Activated naive CD8-positive, alpha-beta T cell treated with anti-CD3 and anti-CD28 coated beads, Interleukin-2, amount 50 U/mL, for 24 hours (primary cell): ENCODE results near the gene GLIS1.

Experiments
- ATAC-seq: fragments of 150-1000 bp; cut with Tn5 transposase; one replicate; pipeline ENCODE4 v1.10.0; 2021
- DNase-seq: peaks from one replicate; pipeline ENCODE4 v3.0.0; 2021
- H3K27ac Mint-ChIP-seq: one replicate; pipeline ENCODE4 v1.8.0; 2021; ENCODE audit warnings: mild to moderate bottlenecking, mixed read lengths
- H3K27me3 Mint-ChIP-seq: one replicate; pipeline ENCODE4 v1.8.0; 2021; ENCODE audit warnings: mixed read lengths
- H3K36me3 Mint-ChIP-seq: one replicate; pipeline ENCODE4 v1.8.0; 2021; ENCODE audit warnings: low read depth, mixed read lengths
- H3K4me1 Mint-ChIP-seq: one replicate; pipeline ENCODE4 v1.8.0; 2021; ENCODE audit warnings: mixed read lengths
- H3K4me3 Mint-ChIP-seq: one replicate; pipeline ENCODE4 v1.8.0; 2021; ENCODE audit warnings: mild to moderate bottlenecking, moderate library complexity, mixed read lengths
- H3K9me3 Mint-ChIP-seq: one replicate; pipeline ENCODE4 v1.8.0; 2021; ENCODE audit warnings: mixed read lengths

GLIS1 gene

DNA sequence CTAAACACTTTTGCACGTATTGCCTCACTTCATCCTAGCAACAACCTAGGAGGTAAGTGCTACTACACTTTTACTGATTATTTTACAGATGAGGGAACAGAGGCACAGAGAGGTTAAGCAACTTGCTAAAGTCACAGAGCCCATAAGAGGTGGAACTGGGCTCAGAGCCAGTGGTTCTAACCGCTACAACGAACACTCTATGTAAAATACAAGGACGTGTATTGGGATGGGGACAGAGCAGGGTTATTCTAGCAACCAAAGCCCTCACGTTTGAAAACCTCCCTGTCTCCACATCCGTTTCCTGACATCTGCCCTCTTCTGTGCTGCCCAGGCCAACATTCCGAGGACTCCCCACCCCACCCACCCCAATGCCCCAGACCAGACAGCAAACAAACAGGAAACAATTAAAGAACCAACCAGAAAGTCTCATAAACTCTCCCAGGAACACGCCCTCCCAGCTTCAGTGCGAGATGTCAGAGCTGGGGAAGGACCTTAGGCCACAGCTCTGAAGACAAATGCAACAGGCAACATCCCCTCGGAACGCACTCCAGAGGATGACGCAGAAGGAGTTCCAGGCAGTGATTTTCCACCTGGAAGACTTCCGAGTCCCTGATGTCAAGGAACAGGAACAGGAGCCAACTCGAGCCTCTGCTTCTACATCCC lies 41.1 kb downstream of the GLIS1 start:
- no peak overlapping the region for H3K4me3 Mint-ChIP-seq
- no peak for DNase-seq

DNA sequence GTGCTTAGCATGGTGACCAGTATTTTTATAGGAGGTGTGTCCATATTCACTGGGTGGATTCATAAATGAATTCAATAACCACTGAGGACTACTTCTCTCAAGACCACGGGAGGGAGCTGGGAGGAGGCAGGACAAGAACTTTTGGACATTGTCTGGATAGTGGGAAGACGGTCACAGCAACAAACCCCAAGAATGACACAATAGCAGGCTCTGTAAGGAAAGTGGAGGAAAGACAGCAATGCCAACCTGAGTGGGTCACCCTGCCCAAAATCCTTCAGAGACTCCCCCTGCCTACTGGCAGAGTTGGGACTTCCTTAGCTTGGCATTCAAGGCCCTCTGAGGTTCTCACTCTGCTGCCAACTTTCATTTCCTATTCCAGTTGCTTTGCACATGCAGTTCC lies 42.0 kb downstream of the GLIS1 start:
- Mint-ChIP-seq H3K27me3 (peaks cover 3% of the 10 kb centered on the region), H3K9me3 (no peaks in the 10 kb centered on the region), H3K36me3 (no peaks in the 10 kb centered on the region)

More for the DNA sequence above, 41.1 kb downstream of the GLIS1 start:
- Mint-ChIP-seq H3K36me3 (no peaks in the 10 kb centered on the region), H3K9me3 (no peaks in the 10 kb centered on the region), H3K4me1 (no peaks in the 10 kb centered on the region), H3K27ac (no peak overlapping the region), H3K27me3 (peaks cover 3% of the 10 kb centered on the region)
- no peak for ATAC-seq

DNA sequence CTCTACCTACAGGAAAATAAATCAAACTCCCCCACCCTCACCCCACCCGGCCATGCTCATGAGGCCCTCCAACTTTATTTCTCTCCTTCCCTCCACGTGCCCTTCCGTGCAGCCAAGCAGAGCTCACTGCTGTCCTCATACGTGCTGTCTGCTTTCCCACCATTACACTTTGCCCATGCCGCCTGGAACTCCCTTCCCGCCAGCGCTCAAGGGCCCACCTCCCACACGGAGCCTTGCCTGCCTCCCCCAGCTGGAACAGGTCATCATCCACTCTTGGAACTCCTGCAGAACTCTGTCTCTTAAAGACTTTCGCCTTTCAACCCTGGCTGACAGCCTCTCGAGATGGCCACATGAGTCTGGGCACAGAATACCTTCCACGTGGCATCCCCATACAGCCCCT lies 42.4 kb downstream of the GLIS1 start:
- ATAC-seq, result no peak
- no peak for DNase-seq
- Mint-ChIP-seq H3K27me3 (peaks cover 3% of the 10 kb centered on the region), H3K4me3 (no peak overlapping the region), H3K27ac (no peak overlapping the region), H3K4me1 (no peaks in the 10 kb centered on the region), H3K9me3 (no peaks in the 10 kb centered on the region), H3K36me3 (no peaks in the 10 kb centered on the region)

More for the DNA sequence above, 42.0 kb downstream of the GLIS1 start:
- no peak for DNase-seq
- Mint-ChIP-seq H3K4me1 (no peaks in the 10 kb centered on the region), H3K27ac (no peak overlapping the region), H3K4me3 (no peak overlapping the region)
- ATAC-seq, result no peak

DNA sequence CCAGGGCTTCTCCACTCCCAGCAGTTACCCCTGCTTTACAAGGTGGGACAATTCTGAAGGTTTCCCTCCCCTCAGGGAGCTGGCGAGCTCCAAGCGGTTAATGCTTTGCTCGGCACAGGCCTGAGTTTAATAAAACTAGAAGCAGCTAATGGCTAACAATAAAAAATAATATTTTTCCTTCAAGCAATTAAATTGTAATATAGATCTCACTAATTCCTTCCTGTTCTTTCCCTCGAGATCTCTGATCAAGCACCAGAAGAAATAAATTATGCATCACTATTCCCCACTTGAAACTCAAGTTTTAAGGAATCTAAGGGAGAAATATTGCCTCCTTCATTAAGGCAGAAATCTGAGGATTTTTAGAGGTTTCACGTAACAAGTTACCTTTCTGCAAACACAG lies 42.9 kb downstream of the GLIS1 start:
- Mint-ChIP-seq H3K4me3 (no peak overlapping the region), H3K4me1 (no peaks in the 10 kb centered on the region), H3K36me3 (no peaks in the 10 kb centered on the region), H3K27ac (no peak overlapping the region), H3K27me3 (peaks cover 3% of the 10 kb centered on the region), H3K9me3 (no peaks in the 10 kb centered on the region)
- ATAC-seq, result no peak
- no peak for DNase-seq

DNA sequence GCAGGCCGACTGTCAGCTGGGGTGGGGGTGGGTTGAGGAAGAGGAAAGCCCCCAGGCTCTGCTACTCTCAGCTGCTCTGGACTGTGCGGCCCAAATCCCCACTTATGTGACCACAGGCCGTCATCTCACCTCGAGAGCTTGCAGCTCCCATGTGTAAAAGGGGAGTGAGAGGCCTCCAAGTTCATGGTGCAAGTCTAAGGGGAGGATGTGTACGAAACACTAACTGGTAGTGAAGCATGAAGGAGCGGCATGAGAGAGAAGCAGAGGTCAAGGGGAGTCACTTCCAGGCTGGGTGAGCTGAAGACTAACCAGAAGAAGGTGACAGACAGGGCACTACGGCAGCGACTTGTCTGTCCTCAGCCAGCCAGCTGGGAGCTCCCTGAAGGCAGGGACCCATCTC lies 43.8 kb downstream of the GLIS1 start:
- peaks cover 3% of the 10 kb centered on the region for H3K27me3 Mint-ChIP-seq
- no peak for DNase-seq
- no peak for ATAC-seq
- no peak overlapping the region for H3K27ac Mint-ChIP-seq
- no peaks in the 10 kb centered on the region for H3K4me1 Mint-ChIP-seq
- H3K9me3 Mint-ChIP-seq, result no peaks in the 10 kb centered on the region
- H3K36me3 Mint-ChIP-seq, result no peaks in the 10 kb centered on the region
- no peak overlapping the region for H3K4me3 Mint-ChIP-seq

DNA sequence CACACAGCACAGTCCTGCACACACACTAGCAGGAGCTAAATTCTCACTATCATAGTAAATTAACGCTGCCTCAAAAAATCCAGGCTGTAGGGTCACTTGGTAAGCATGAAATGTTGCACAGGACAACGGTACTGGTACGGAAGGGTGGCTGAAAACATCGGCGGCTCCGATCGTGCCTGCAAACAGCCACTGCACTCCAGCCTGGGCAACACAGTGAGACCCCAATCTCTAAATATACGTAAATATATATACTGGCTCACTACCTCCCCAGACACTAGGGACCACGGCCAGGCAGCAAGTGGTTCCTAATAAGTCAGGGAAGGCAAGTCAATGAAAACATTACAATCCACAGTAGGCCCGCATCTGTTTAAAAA lies 44.3 kb downstream of the GLIS1 start:
- DNase-seq (no peak), ATAC-seq (no peak)
- no peak overlapping the region for H3K4me3 Mint-ChIP-seq
- H3K27ac Mint-ChIP-seq, result no peak overlapping the region
- no peaks in the 10 kb centered on the region for H3K36me3 Mint-ChIP-seq
- no peaks in the 10 kb centered on the region for H3K4me1 Mint-ChIP-seq
- H3K9me3 Mint-ChIP-seq, result no peaks in the 10 kb centered on the region
- H3K27me3 Mint-ChIP-seq, result peaks cover 3% of the 10 kb centered on the region

DNA sequence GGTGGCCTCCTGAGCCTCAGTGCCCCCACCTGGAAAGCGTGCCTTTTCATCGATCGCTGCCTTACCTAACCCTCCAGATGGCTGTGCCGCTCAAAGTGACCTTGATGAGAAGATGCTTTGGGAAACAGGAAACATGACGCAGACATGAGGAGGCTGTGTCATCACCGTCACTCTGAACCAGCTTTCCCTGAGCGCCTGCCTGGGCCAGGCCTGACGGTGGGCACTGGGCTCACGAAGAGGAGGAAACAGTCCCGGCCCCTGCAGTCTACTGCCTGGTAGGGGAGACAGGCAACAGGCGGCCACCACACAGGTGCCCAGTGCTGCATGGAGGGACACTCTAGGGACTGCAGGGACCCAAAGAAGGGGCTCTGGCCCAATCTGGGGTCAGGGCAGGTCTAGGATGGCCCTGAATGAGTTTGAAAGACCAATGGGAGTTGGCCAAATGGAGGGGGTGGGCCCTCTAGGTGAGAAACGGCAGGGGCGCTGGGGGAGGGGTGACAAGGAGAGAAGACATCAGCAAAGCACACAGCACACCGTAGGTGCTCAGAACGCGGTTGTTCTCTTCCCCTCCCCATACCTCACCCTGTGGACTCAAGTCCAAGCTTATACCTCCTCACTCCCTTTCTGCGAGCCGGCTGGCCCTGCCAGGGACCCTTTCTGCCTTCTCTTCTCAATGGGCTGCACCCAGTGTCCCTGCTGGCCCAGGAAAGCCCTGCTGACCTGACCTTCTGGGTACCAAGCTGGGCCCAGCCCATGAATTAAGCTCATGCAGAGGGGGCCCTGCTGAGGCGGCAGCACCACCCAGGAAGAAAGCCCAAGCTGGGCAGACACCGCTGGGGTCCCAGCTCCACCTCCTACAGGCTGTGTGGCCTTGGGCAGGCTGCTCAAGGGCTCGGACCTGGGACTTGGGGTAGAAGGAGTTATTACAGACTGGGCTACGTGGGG lies 44.9 kb downstream of the GLIS1 start:
- Mint-ChIP-seq H3K36me3 (no peaks in the 10 kb centered on the region), H3K4me1 (no peaks in the 10 kb centered on the region), H3K27me3 (peaks cover 3% of the 10 kb centered on the region), H3K9me3 (no peaks in the 10 kb centered on the region), H3K27ac (no peak overlapping the region), H3K4me3 (no peak overlapping the region)
- DNase-seq (no peak), ATAC-seq (no peak)

DNA sequence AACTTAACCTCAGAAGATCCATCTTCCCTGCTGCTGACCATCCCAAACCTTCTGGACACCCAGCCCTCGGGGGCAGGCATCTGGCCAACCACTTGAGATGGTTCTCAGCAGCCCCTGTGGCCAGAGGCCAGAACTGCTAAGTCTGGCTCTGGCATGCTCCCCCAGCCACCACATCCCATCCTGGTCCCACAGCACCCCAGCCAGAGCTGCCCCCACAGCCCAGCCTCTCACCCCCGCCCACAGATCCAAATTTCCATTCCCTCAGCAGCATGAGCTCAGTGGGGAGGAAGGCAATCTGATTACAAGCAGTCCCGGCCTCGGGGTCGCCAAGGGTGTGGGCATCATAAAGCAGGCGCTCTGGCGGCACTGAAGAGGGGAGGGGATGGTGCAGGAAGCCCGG lies 45.6 kb downstream of the GLIS1 start:
- ATAC-seq, result no peak
- no peak for DNase-seq
- Mint-ChIP-seq H3K27ac (no peak overlapping the region), H3K27me3 (no peaks in the 10 kb centered on the region), H3K9me3 (no peaks in the 10 kb centered on the region), H3K4me1 (no peaks in the 10 kb centered on the region), H3K36me3 (no peaks in the 10 kb centered on the region), H3K4me3 (no peak overlapping the region)

DNA sequence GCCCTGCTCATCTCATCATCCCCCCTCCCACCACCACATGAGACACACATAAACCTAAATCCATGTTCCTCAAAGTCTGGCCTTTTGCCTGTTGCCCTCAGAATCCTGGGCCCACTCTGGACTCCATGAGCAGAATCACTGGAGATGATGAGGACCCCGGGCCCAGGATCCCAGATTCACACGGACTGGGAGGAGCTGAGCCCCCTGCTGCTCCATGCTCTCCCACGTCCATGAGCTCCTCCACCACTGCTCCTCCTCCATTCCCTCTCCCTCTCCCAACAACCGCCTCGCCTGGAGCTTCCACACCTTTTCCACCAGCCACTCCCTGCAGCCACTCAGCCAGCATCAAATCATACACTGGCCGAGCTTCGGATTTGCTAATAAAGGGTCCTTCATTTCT lies 47.6 kb downstream of the GLIS1 start:
- DNase-seq, result no peak
- H3K4me1 Mint-ChIP-seq, result no peaks in the 10 kb centered on the region
- H3K27me3 Mint-ChIP-seq, result peaks cover 2% of the 10 kb centered on the region
- H3K36me3 Mint-ChIP-seq, result no peaks in the 10 kb centered on the region
- H3K9me3 Mint-ChIP-seq, result no peaks in the 10 kb centered on the region
- ATAC-seq, result no peak
- no peak overlapping the region for H3K27ac Mint-ChIP-seq
- no peak overlapping the region for H3K4me3 Mint-ChIP-seq

DNA sequence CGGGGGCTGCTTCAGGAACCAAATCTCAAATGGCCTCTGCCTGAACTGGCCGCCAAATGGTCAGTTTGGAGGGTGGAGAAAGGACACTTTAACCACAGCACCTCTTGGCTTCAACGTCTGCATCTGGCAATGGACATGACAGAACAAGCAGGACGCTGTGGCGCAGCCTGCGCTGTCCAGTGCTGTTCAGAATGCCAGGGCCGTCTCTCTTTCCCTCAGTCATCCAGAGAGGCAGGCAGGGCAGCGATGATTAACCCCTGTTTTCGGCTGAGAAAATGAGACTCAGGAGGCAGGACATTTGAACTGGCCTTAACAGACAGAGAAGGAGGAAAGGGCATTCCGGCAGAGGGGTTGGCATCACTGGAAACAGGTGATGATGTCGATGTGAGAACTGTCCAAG lies 48.6 kb downstream of the GLIS1 start:
- Mint-ChIP-seq H3K9me3 (no peaks in the 10 kb centered on the region), H3K4me1 (no peaks in the 10 kb centered on the region), H3K36me3 (no peaks in the 10 kb centered on the region), H3K27ac (no peak overlapping the region), H3K27me3 (peaks cover 2% of the 10 kb centered on the region), H3K4me3 (no peak overlapping the region)
- no peak for DNase-seq
- no peak for ATAC-seq

DNA sequence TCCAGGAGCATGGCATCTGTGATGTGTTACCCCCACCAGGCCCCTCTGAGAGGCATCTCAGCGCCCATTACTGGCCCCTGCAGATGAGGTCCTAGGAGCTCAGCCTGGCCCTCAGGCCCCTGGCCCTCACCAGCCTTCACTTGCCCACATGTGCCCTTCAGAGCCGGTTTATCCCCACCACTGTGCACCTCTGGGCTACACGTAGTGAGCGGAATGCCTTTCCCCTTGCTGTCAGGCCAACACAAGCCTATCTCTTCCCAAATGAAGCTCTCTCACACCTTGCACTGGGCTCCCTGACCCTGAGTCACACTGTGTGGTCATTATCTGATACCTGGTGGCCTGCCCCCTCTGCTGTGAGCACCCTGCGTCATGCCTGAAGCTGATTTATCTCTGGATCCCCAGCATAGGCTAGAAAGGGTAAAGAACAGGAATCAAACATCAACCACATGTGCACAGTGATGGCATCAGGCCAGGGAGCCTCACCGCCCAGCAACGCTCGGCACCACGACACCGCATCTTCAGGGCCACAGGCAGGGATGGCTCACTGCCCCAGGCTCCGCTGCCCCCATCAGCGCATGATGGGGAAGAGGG lies 49.1 kb downstream of the GLIS1 start:
- Mint-ChIP-seq H3K36me3 (no peaks in the 10 kb centered on the region), H3K4me3 (no peak overlapping the region), H3K9me3 (no peaks in the 10 kb centered on the region), H3K27ac (no peak overlapping the region), H3K4me1 (no peaks in the 10 kb centered on the region), H3K27me3 (peaks cover 2% of the 10 kb centered on the region)
- DNase-seq (no peak), ATAC-seq (no peak)

DNA sequence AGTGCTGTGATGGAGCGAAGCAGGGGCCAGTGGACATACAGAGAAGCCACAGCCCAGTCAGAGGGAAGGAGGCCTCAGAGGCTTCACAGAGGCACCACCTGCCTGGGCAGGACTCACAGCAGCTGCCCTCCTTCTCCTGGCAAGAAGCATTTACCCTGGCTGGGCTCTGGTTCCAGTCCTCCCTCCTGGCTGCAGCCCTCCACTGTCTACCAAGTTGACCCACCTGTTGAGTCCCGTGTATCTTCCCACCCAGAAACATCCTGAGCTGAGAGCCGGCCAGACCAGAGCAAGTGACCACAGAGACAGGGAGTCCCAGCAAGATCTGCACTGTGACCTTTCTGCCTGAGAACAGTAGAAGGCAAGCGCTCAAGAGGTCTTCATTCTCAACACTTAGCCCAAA lies 49.7 kb downstream of the GLIS1 start:
- Mint-ChIP-seq H3K36me3 (no peaks in the 10 kb centered on the region), H3K4me1 (no peaks in the 10 kb centered on the region), H3K27me3 (peaks cover 2% of the 10 kb centered on the region), H3K9me3 (no peaks in the 10 kb centered on the region), H3K27ac (no peak overlapping the region), H3K4me3 (no peak overlapping the region)
- ATAC-seq (no peak), DNase-seq (no peak)

DNA sequence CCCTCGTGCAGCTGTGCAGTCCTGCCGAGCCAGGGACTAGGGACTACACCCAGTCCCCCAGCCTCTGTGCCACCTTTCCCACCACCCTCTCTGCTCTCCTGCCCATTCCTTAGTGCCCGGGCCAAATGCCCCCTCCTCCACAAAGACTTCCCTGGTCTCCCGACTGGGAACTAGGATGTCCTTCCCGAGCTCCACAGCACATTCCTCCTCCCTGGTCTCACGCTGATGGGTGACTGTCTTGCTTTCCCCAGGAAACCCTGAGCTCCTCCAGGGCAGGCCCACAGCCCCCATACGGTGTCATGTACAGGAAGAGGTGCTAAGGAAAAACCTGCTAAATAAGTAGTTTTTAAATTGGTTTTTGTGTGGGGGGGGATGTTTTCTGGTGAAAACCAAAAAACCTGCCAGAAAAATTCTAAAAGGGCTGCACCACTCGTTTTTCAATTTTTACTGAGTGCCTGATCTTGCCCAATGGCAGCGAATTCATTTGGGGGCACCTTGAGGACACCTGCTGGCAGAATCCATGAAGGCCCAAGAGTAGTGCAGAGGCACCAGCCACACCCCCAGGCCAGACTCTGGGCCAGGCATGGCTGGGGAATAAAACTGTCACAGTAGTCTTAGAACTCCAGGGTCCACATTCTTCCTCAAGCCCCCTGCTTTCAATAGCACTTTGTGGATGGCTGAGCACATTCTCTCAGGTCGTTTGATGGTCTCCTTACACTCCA lies 50.4 kb downstream of the GLIS1 start:
- DNase-seq, result no peak
- no peak overlapping the region for H3K27ac Mint-ChIP-seq
- no peaks in the 10 kb centered on the region for H3K36me3 Mint-ChIP-seq
- no peak for ATAC-seq
- H3K4me3 Mint-ChIP-seq, result no peak overlapping the region
- no peaks in the 10 kb centered on the region for H3K4me1 Mint-ChIP-seq
- no peaks in the 10 kb centered on the region for H3K9me3 Mint-ChIP-seq
- peaks cover 2% of the 10 kb centered on the region for H3K27me3 Mint-ChIP-seq

DNA sequence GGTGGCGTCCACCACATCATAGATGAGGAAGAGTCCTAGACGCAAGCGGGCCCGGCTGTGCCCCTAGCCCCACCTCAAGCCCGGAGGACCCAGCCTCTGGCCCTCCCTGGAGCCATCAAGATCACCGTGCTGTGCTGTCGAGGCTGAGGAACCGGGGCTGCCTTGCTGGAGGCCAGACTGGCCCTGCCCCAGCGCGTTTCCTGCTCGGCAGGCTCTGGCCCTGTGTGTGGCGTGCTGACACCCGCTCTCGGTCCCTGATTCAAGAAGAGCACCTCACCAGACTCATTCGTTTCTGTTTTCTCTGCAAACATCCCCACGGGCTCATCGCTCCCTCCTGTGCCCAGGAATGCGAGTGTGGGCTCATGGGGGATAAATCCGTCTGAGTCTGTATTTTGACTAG lies 51.1 kb downstream of the GLIS1 start:
- no peaks in the 10 kb centered on the region for H3K36me3 Mint-ChIP-seq
- H3K9me3 Mint-ChIP-seq, result no peaks in the 10 kb centered on the region
- H3K4me3 Mint-ChIP-seq, result no peak overlapping the region
- no peak overlapping the region for H3K27ac Mint-ChIP-seq
- no peaks in the 10 kb centered on the region for H3K4me1 Mint-ChIP-seq
- no peak for ATAC-seq
- DNase-seq, result no peak
- H3K27me3 Mint-ChIP-seq, result peaks cover 3% of the 10 kb centered on the region
